ENCODE measurements around the gene GRHPR. TPM values are rescaled to one million over a fixed set of nuclear protein-coding genes. Genes with fewer than 3 reads are reported as not detected.

Gene GRHPR
- polyA plus RNA-seq, 1 donor from 2014 or later: 128 TPM

DNA sequence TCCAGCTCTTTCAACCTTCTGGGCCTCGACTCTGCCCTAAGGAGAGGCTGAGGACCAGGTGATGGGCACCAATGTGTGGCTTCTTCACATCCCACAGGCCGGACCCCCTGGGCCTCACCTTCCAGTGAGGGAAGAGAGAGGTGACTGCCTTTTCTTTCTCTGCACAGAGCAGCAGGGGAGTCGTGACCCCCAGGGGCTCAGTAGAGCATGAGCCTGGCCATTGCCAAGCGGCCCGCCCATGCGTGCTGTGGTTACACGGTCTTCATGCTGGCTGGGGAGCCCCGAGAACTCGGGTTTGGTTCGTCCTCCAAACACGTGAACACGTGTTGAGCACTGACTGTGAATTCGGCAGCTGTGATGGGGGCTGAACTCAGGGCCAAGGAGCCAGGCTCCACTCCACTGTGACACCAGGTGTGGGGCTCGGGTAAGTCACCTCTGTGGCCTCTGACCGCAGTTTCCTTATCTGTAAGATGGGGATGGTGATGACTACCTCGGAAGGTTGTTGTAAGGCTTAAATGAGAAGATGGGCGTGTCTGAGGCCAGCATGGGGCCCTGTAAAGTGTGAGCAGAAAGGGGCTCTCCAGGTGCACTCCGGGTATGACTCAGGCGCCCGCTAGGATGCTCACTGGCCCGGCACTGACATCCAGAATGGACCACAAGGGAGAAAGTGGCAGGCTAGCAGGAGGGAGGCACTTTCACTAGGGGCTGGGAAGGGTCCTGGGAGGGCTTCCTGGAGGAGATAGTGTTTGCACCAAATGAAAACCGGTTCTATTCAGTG lies 13.4 kb upstream of the GRHPR start:
- Histone ChIP-seq H3K9me3 (ENCODE audit: low read length) (no peaks in the 10 kb centered on the region), H3K36me3 (ENCODE audit: insufficient read depth, low read length) (no peaks in the 10 kb centered on the region)
- no peak for TF ChIP-seq EZH2 (IDR thresholded peaks at IDR 0.05; ENCODE audit: borderline replicate concordance, insufficient read depth, low read length, poor library complexity, severe bottlenecking)
- TF ChIP-seq CTCF (IDR thresholded peaks at IDR 0.05; ENCODE audit: poor library complexity, severe bottlenecking): no peak
- no peak for TF ChIP-seq REST (IDR thresholded peaks at IDR 0.05; ENCODE audit: borderline replicate concordance)
- TF ChIP-seq RAD21 (conservative IDR thresholded peaks at IDR 0.05): no peak
- TF ChIP-seq MXI1 (conservative IDR thresholded peaks at IDR 0.05; ENCODE audit: poor library complexity, severe bottlenecking): no peak
- no peak for TF ChIP-seq SMC3 (conservative IDR thresholded peaks at IDR 0.05; ENCODE audit: poor library complexity)
- no peak for TF ChIP-seq TAF1 (IDR thresholded peaks at IDR 0.05; ENCODE audit: low read depth)
- TF ChIP-seq POLR2AphosphoS5 (IDR thresholded peaks at IDR 0.05): no peak
- TF ChIP-seq EP300 (conservative IDR thresholded peaks at IDR 0.05; ENCODE audit: poor library complexity, severe bottlenecking): no peak

GRCh38 chr9:37410354-37410861 lies 12.1 kb upstream of the GRHPR start:
- no peak overlapping the region for H3K4me3 ChIP-seq (ENCODE audit: low read length)
- no peak for TF ChIP-seq SMC3 (conservative IDR thresholded peaks at IDR 0.05; ENCODE audit: poor library complexity)
- TF ChIP-seq EP300 (conservative IDR thresholded peaks at IDR 0.05; ENCODE audit: poor library complexity, severe bottlenecking): no peak
- TF ChIP-seq EZH2 (IDR thresholded peaks at IDR 0.05; ENCODE audit: borderline replicate concordance, insufficient read depth, low read length, poor library complexity, severe bottlenecking): no peak
- TF ChIP-seq REST (IDR thresholded peaks at IDR 0.05; ENCODE audit: borderline replicate concordance): no peak
- no peak for TF ChIP-seq MXI1 (conservative IDR thresholded peaks at IDR 0.05; ENCODE audit: poor library complexity, severe bottlenecking)
- TF ChIP-seq CTCF (IDR thresholded peaks at IDR 0.05; ENCODE audit: poor library complexity, severe bottlenecking): no peak
- TF ChIP-seq RAD21 (conservative IDR thresholded peaks at IDR 0.05): no peak
- no peak for TF ChIP-seq POLR2AphosphoS5 (IDR thresholded peaks at IDR 0.05)
- TF ChIP-seq TAF1 (IDR thresholded peaks at IDR 0.05; ENCODE audit: low read depth): no peak
- no peaks in the 10 kb centered on the region for H3K27me3 ChIP-seq (ENCODE audit: insufficient read depth, low read depth, low read length)
- no peak overlapping the region for H3K4me2 ChIP-seq (ENCODE audit: low read length)
- H3K36me3 ChIP-seq (ENCODE audit: insufficient read depth, low read length): no peaks in the 10 kb centered on the region
- no peaks in the 10 kb centered on the region for H3K79me2 ChIP-seq (replicated peaks; ENCODE audit: insufficient read depth, low read length)
- no peaks in the 10 kb centered on the region for H3F3A ChIP-seq (ENCODE audit: insufficient read depth, low read length, poor library complexity, severe bottlenecking)
- H3K9me3 ChIP-seq (ENCODE audit: low read length): no peaks in the 10 kb centered on the region
- H4K20me1 ChIP-seq (ENCODE audit: insufficient read depth): no peaks in the 10 kb centered on the region
- H3K27ac ChIP-seq (ENCODE audit: low read length): no peak overlapping the region
- H3K9me2 ChIP-seq (ENCODE audit: insufficient read depth, low read length): no peaks in the 10 kb centered on the region
- H2AFZ ChIP-seq (ENCODE audit: low read depth, low read length): no peak overlapping the region
- H3K9ac ChIP-seq (ENCODE audit: low read length): no peak overlapping the region

More for the DNA sequence above, 13.4 kb upstream of the GRHPR start:
- Histone ChIP-seq H3F3A (ENCODE audit: insufficient read depth, low read length, poor library complexity, severe bottlenecking) (no peaks in the 10 kb centered on the region), H2AFZ (ENCODE audit: low read depth, low read length) (no peak overlapping the region), H3K9ac (ENCODE audit: low read length) (no peak overlapping the region), H3K9me2 (ENCODE audit: insufficient read depth, low read length) (no peaks in the 10 kb centered on the region), H3K4me3 (ENCODE audit: low read length) (no peak overlapping the region), H3K4me2 (ENCODE audit: low read length) (no peak overlapping the region), H3K27me3 (ENCODE audit: insufficient read depth, low read depth, low read length) (no peaks in the 10 kb centered on the region), H3K27ac (ENCODE audit: low read length) (no peak overlapping the region), H4K20me1 (ENCODE audit: insufficient read depth) (no peaks in the 10 kb centered on the region), H3K79me2 (replicated peaks; ENCODE audit: insufficient read depth, low read length) (no peaks in the 10 kb centered on the region)
